Activated CD4-positive, alpha-beta T cell treated with anti-CD3 and anti-CD28 coated beads for 36 hours (primary cell): Measurements from ENCODE around the gene SATB1. TPM values are rescaled to one million over a fixed set of nuclear protein-coding genes. Genes with fewer than 3 reads are reported as not detected.

Experiments
- ATAC-seq: fragments of 200-7000 bp; cut with Tn5 transposase; one replicate; pipeline ENCODE4 v1.10.0; 2021; ENCODE audit warnings: mild to moderate bottlenecking, moderate library complexity
- CTCF ChIA-PET: fragments of 350-600 bp; sonication (Branson Sonifier 250); formaldehyde crosslinking; loops from one replicate; lab custom pipeline; 2021; ENCODE audit warnings: antibody characterized with exemption; lab: Charles Lee
- POLR2A ChIA-PET: fragments of 350-600 bp; sonication (Branson Sonifier 250); formaldehyde crosslinking; loops from one replicate; lab custom pipeline; 2021; ENCODE audit warnings: antibody characterized with exemption, inconsistent platforms; lab: Charles Lee
- DNase-seq: peaks from one replicate; pipeline ENCODE4 v3.0.0-alpha.2; 2020
- H3K27ac Mint-ChIP-seq: one replicate; pipeline ENCODE4 v1.8.0; 2021; ENCODE audit warnings: mixed read lengths
- H3K27me3 Mint-ChIP-seq: one replicate; pipeline ENCODE4 v1.8.0; 2021; ENCODE audit warnings: mixed read lengths
- H3K36me3 Mint-ChIP-seq: one replicate; pipeline ENCODE4 v1.8.0; 2021; ENCODE audit warnings: low read depth, mixed read lengths
- H3K4me1 Mint-ChIP-seq: one replicate; pipeline ENCODE4 v1.8.0; 2021; ENCODE audit warnings: mixed read lengths
- H3K4me3 Mint-ChIP-seq: one replicate; pipeline ENCODE4 v1.8.0; 2021; ENCODE audit warnings: mild to moderate bottlenecking, moderate library complexity, mixed read lengths
- H3K9me3 Mint-ChIP-seq: one replicate; pipeline ENCODE4 v1.8.0; 2021; ENCODE audit warnings: low read depth, mixed read lengths
- intact Hi-C, 2 experiments: fragments of 100-400 bp; cut with DNase I in 1 of 2; cut with micrococcal nuclease in 1 of 2; formaldehyde crosslinking; loops; one replicate each; pipeline versions ENCODE4 v1.14.2 to v1.15.1; 2022 to 2024; cut with DNase I, micrococcal nuclease
- total RNA-seq, 2 experiments: library from RNA; stranded (reverse); gene quantifications; one replicate each; pipeline ENCODE4 v1.2.3, GENCODE V29; 2021

Gene SATB1
- total RNA-seq, 2 experiments from 2014 or later = 471 to 590 TPM

GRCh38 chr3:18432752-18433151, 7.6 kb upstream of the SATB1 start:
- intact Hi-C loops = no loop called here

DNA sequence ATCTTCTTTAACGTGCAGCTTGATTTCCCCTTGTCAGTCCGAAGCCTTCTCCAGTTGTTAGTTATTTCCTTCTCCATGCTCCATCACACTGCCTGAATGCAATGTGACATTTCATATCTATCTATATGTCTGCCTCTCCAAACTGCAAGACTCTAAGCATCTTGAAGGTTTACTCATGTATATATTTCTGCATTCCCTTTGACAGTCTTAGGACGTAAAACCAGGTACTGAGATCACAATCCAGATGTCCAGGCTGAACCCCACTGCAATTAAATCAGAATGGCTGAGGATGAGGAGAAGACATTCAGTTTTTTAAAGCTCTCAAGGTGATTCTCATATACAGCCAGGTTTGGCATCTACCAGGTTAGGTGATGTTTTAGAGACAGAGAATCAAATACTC, 6.1 kb upstream of the SATB1 start:
- POLR2A ChIA-PET = interaction anchor here (0.6 to 0.8 kb wide), 4 partner anchors 12 to 316 kb away, joined by 3 to 5 read pairs (median 4); no protein-coding TSS in a partner anchor
- CTCF ChIA-PET = interaction anchor here (0.7 to 3.1 kb wide), 13 partner anchors 10 to 558 kb away, joined by 3 to 9 read pairs (median 4); no protein-coding TSS in a partner anchor
- H3K27me3 Mint-ChIP-seq = no peaks in the 10 kb centered on the region
- no peak for DNase-seq
- peak overlapping the region; percentile 85 for H3K4me3 Mint-ChIP-seq
- peaks cover 81% of the 10 kb centered on the region for H3K36me3 Mint-ChIP-seq
- H3K27ac Mint-ChIP-seq = peak overlapping the region; percentile 93
- no peak for ATAC-seq
- H3K9me3 Mint-ChIP-seq = no peaks in the 10 kb centered on the region
- H3K4me1 Mint-ChIP-seq = peaks cover 67% of the 10 kb centered on the region
- intact Hi-C loops = no loop called here

More at GRCh38 chr3:18432752-18433151, 7.6 kb upstream of the SATB1 start:
- DNase-seq (no peak), ATAC-seq (no peak)
- Mint-ChIP-seq H3K36me3 (peaks cover 86% of the 10 kb centered on the region), H3K4me3 (peak overlapping the region; percentile 85), H3K9me3 (no peaks in the 10 kb centered on the region), H3K27ac (peak overlapping the region; percentile 93), H3K4me1 (peaks cover 55% of the 10 kb centered on the region), H3K27me3 (no peaks in the 10 kb centered on the region)
- CTCF ChIA-PET = interaction anchor here (1.2 to 1.7 kb wide), 2 partner anchors 292 to 325 kb away, joined by 4 to 5 read pairs; no protein-coding TSS in a partner anchor
- POLR2A ChIA-PET = interaction anchor here (0.6 to 1.0 kb wide), 2 partner anchors 246 to 325 kb away, joined by 3 to 6 read pairs; no protein-coding TSS in a partner anchor

DNA sequence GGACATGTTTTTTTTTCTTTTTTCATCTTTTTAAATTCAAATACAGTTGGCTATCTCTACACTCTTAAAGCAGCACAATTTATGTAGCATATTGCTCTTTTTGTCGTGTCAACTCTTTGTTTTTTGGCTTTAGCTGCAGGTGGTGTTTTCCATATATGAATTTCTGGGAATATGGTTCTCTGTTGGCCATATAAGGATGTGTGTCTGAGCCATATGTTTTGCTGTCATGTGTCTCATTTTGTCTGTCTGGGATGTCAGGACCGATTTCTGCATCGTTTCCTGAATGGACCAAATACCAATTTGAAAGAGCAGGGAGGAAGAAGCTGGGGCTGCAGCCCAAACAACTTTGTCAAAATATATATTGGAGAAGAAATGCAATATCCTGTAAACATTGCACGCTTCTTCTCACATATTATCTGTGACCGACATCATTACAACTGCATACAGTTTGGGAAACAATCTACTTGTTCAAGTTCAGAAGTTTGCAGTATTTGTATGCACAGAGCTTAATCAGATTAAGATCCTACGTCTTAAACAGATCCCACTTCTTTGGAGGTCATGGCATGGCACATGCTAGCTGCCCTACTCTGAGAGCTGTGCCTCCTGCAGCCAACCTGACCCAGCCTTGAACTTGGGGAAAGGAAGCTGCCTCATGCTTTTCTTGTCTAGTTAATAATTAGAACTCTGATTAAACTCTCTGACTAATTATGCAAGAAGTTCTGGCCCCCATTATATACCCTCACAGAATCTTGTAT, 4.0 kb upstream of the SATB1 start:
- intact Hi-C loops = loop anchor here (1.0 to 5.0 kb wide), 4 partner anchors 9 to 443 kb away; no protein-coding TSS in a partner anchor
- Mint-ChIP-seq H3K9me3 (no peaks in the 10 kb centered on the region), H3K4me1 (peaks cover 65% of the 10 kb centered on the region), H3K36me3 (peaks cover 80% of the 10 kb centered on the region), H3K27ac (peak overlapping the region; percentile 89), H3K4me3 (peak overlapping the region; percentile 85), H3K27me3 (no peaks in the 10 kb centered on the region)
- peak; percentile 48 for DNase-seq
- ChIA-PET POLR2A (interaction anchor here (0.6 to 0.9 kb wide), 3 partner anchors 443 to 559 kb away, joined by 3 to 4 read pairs (median 4); no protein-coding TSS in a partner anchor), CTCF (interaction anchor here (2.1 to 3.1 kb wide), 2 partner anchors 13 to 17 kb away, joined by 8 to 9 read pairs; no protein-coding TSS in a partner anchor)
- peak; percentile 4 for ATAC-seq

GRCh38 chr3:18428036-18428435, 2.9 kb upstream of the SATB1 start:
- POLR2A ChIA-PET = no interaction called here
- Mint-ChIP-seq H3K27ac (peak overlapping the region; percentile 89), H3K4me3 (peak overlapping the region; percentile 85), H3K4me1 (peaks cover 74% of the 10 kb centered on the region), H3K27me3 (no peaks in the 10 kb centered on the region), H3K36me3 (peaks cover 88% of the 10 kb centered on the region), H3K9me3 (no peaks in the 10 kb centered on the region)
- no peak for ATAC-seq
- DNase-seq = no peak
- intact Hi-C loops = loop anchor here (1.0 to 5.0 kb wide), 4 partner anchors 10 to 444 kb away; no protein-coding TSS in a partner anchor
- CTCF ChIA-PET = interaction anchor here (0.6 kb wide), 1 partner anchor 9 kb away, joined by 3 read pairs; no protein-coding TSS in a partner anchor

GRCh38 chr3:18426597-18427193, 1.6 kb upstream of the SATB1 start:
- DNase-seq (peak; percentile 33), ATAC-seq (no peak)
- POLR2A ChIA-PET = no interaction called here
- Mint-ChIP-seq H3K9me3 (no peaks in the 10 kb centered on the region), H3K4me3 (peak overlapping the region; percentile 85), H3K27me3 (no peaks in the 10 kb centered on the region), H3K36me3 (peaks cover 87% of the 10 kb centered on the region), H3K4me1 (peaks cover 73% of the 10 kb centered on the region), H3K27ac (peak overlapping the region; percentile 97)
- intact Hi-C loops = loop anchor here (1.0 to 5.0 kb wide), 6 partner anchors 14 to 446 kb away; no protein-coding TSS in a partner anchor
- CTCF ChIA-PET = interaction anchor here (1.2 kb wide), 1 partner anchor 37 kb away, joined by 3 read pairs; no protein-coding TSS in a partner anchor

GRCh38 chr3:18425641-18426257, 610 bp upstream of the SATB1 start:
- H3K4me3 Mint-ChIP-seq = peak overlapping the region; percentile 85
- peaks cover 85% of the 10 kb centered on the region for H3K36me3 Mint-ChIP-seq
- peaks cover 71% of the 10 kb centered on the region for H3K4me1 Mint-ChIP-seq
- POLR2A ChIA-PET = interaction anchor here (0.7 kb wide), 1 partner anchor 332 kb away, joined by 3 read pairs; no protein-coding TSS in a partner anchor
- peak overlapping the region; percentile 97 for H3K27ac Mint-ChIP-seq
- no peaks in the 10 kb centered on the region for H3K27me3 Mint-ChIP-seq
- CTCF ChIA-PET = interaction anchor here (2.1 kb wide), 1 partner anchor 20 kb away, joined by 4 read pairs; no protein-coding TSS in a partner anchor
- no peaks in the 10 kb centered on the region for H3K9me3 Mint-ChIP-seq
- intact Hi-C loops = loop anchor here (1.0 to 5.0 kb wide), 8 partner anchors 13 to 447 kb away; no protein-coding TSS in a partner anchor
- DNase-seq (peak; percentile 90), ATAC-seq (peak; percentile 37)

DNA sequence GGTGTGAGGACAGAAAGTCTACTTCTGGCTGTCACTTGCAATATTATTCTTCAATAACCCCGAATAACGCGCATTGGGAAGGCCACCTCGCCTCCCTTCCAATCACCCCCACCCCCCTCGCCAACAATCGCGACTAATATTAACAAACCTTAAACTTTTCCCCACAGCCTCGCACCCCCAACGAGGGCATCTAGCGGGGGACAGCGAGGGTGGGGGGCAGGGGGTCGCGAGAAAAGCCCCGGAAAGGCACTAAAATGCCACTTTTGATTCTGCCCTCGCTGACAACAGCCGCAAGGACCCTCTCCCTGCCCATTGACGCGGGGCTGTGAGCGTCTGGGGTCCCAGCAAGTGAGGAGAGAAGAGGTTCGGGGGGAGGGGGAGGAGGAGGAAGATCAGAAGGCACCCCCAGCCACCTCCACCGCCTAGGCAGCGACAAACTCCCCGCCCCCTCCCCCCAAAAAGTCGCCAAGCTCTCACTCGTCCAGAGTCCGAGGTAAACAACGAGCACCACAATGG, 868 bp downstream of the SATB1 start:
- DNase-seq (peak; percentile 54), ATAC-seq (no peak)
- ChIA-PET POLR2A (interaction anchor here (0.6 to 1.3 kb wide), 9 partner anchors 9 to 334 kb away, joined by 3 to 15 read pairs (median 3); no protein-coding TSS in a partner anchor), CTCF (interaction anchor here (0.7 to 2.1 kb wide), 3 partner anchors 14 to 218 kb away, joined by 3 to 4 read pairs (median 4); no protein-coding TSS in a partner anchor)
- Mint-ChIP-seq H3K4me3 (peak overlapping the region; percentile 85), H3K36me3 (peaks cover 88% of the 10 kb centered on the region), H3K27me3 (no peaks in the 10 kb centered on the region), H3K9me3 (no peaks in the 10 kb centered on the region), H3K27ac (peak overlapping the region; percentile 97), H3K4me1 (peaks cover 74% of the 10 kb centered on the region)
- intact Hi-C loops = loop anchor here in 1 of 2 experiments (5.0 kb wide), 1 partner anchor 448 kb away; no protein-coding TSS in a partner anchor

DNA sequence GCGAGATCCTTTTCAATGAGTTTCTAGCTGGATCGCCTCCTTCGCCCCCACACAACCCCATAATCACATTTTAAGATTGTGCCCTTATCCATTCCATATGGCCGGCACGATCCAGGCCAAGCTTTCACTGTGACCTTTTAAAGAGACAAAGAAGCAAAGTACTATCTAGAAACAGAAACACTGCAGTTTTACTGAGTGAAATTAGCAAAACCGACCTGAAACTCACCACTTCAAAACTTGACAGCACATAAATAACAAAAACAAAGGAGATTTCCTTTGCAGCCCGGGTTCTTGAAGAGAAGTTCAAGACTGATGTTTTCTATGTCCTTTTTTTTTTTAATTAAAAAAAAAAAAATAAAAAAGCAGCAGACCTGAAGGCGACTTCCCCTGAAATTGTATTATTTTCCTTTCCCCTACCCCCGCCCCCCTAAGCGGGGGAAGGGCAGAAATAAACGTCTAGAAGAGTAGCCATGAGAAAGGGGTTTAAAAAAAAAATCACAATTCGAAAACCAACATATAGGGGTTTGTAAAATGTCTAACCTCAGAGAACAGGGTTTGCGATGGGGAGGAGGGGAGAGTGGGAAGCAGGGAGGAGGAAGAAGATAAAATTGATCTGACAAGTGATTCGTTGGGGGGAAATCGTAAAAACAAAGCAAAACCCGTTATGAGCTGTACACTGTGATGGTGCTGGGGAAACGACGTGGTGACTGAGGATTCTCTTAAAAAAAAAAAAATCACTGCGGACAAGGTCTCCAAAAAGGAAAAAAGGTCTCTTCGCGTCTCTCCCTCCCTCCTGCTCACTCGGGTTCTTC, 1.5 kb downstream of the SATB1 start:
- H3K27ac Mint-ChIP-seq = peak overlapping the region; percentile 97
- peak overlapping the region; percentile 85 for H3K4me3 Mint-ChIP-seq
- peak; percentile 71 for DNase-seq
- H3K9me3 Mint-ChIP-seq = no peaks in the 10 kb centered on the region
- ATAC-seq = peak; percentile 18
- H3K36me3 Mint-ChIP-seq = peaks cover 88% of the 10 kb centered on the region
- H3K27me3 Mint-ChIP-seq = no peaks in the 10 kb centered on the region
- ChIA-PET POLR2A (interaction anchor here (0.6 to 1.3 kb wide), 8 partner anchors 10 to 335 kb away, joined by 3 to 15 read pairs (median 6); no protein-coding TSS in a partner anchor), CTCF (interaction anchor here (0.6 to 2.1 kb wide), 7 partner anchors 13 to 334 kb away, joined by 3 to 4 read pairs (median 3); no protein-coding TSS in a partner anchor)
- intact Hi-C loops = loop anchor here (1.0 to 5.0 kb wide), 3 partner anchors 20 to 566 kb away; no protein-coding TSS in a partner anchor
- peaks cover 74% of the 10 kb centered on the region for H3K4me1 Mint-ChIP-seq

GRCh38 chr3:18422972-18423371, 2.2 kb downstream of the SATB1 start:
- intact Hi-C loops = loop anchor here (1.0 to 5.0 kb wide), 3 partner anchors 20 to 566 kb away; no protein-coding TSS in a partner anchor
- Mint-ChIP-seq H3K4me1 (peaks cover 74% of the 10 kb centered on the region), H3K36me3 (peaks cover 88% of the 10 kb centered on the region), H3K9me3 (no peaks in the 10 kb centered on the region), H3K4me3 (peak overlapping the region; percentile 85), H3K27me3 (no peaks in the 10 kb centered on the region), H3K27ac (peak overlapping the region; percentile 97)
- POLR2A ChIA-PET = interaction anchor here (0.6 to 1.2 kb wide), 2 partner anchors 11 to 222 kb away, joined by 3 to 15 read pairs; no protein-coding TSS in a partner anchor
- no peak for ATAC-seq
- DNase-seq = no peak
- CTCF ChIA-PET = interaction anchor here (0.6 to 1.3 kb wide), 4 partner anchors 13 to 335 kb away, joined by 3 to 4 read pairs (median 3); no protein-coding TSS in a partner anchor
